SK-N-SH treated with all-trans-retinoic acid at 6 μM for 48 hours (cell line): ENCODE measurements around the gene SMYD2.

ENCODE experiments used
- ARNTL ChIP-seq: fragments of 450-650 bp; formaldehyde crosslinking; IDR thresholded peaks from 2 replicates; pipeline ENCODE4 v1.5.0; 2020; ENCODE audit warnings: low read depth, mild to moderate bottlenecking, moderate library complexity, borderline replicate concordance
- BACH2 ChIP-seq: fragments of 250-450 bp; sonication (Bioruptor Pico); IDR thresholded peaks from 2 replicates; pipeline ENCODE4 v1.9.0; 2021; ENCODE audit warnings: mild to moderate bottlenecking, borderline replicate concordance
- ESRRG ChIP-seq: fragments of 250-450 bp; sonication (Bioruptor Pico); IDR thresholded peaks from 2 replicates; pipeline ENCODE4 v1.6.1; 2021; ENCODE audit warnings: mild to moderate bottlenecking
- RARB ChIP-seq: fragments of 250-450 bp; sonication (Bioruptor Pico); IDR thresholded peaks from 2 replicates; pipeline ENCODE4 v1.8.0; 2021; ENCODE audit warnings: mild to moderate bottlenecking, moderate library complexity
- SNAI2 ChIP-seq: fragments of 250-450 bp; sonication (Bioruptor Pico); IDR thresholded peaks from 2 replicates; pipeline ENCODE4 v1.5.0; 2020; ENCODE audit warnings: mild to moderate bottlenecking, moderate library complexity
- TOX ChIP-seq: fragments of 250-450 bp; sonication (Bioruptor Pico); IDR thresholded peaks from 2 replicates; pipeline ENCODE4 v1.8.0; 2021; ENCODE audit warnings: mild to moderate bottlenecking, moderate library complexity, borderline replicate concordance
- ZFP3 ChIP-seq: fragments of 250-450 bp; sonication (Bioruptor Pico); IDR thresholded peaks from 2 replicates; pipeline ENCODE4 v1.5.0; 2020; ENCODE audit warnings: mild to moderate bottlenecking, moderate library complexity
- ZFP30 ChIP-seq: fragments of 450-650 bp; formaldehyde crosslinking; IDR thresholded peaks from 2 replicates; pipeline ENCODE4 v1.5.0; 2022; ENCODE audit warnings: mild to moderate bottlenecking, moderate library complexity
- ZNF70 ChIP-seq: fragments of 450-650 bp; formaldehyde crosslinking; IDR thresholded peaks from 2 replicates; pipeline ENCODE4 v1.5.0; 2020; ENCODE audit warnings: mild to moderate bottlenecking, moderate library complexity
- TF ChIP-seq, protein P1 (sequence below): fragments of 250-450 bp; sonication (Bioruptor Pico); IDR thresholded peaks from 2 replicates; pipeline ENCODE4 v1.5.1; 2020; ENCODE audit warnings: low read depth, mild to moderate bottlenecking, moderate library complexity
- TF ChIP-seq, protein P2 (sequence below): fragments of 250-450 bp; sonication (Bioruptor Pico); IDR thresholded peaks from 2 replicates; pipeline ENCODE4 v1.8.0; 2020; ENCODE audit warnings: mild to moderate bottlenecking, moderate library complexity, borderline replicate concordance

GRCh38 chr1:214290424-214291037 is 9.6 kb downstream of the SMYD2 start:
- no peak for TF ChIP-seq ZFP3 (CRISPR knock-in tag)
- TF ChIP-seq ZFP30 (CRISPR knock-in tag): no peak
- TF ChIP-seq, protein P1, sequence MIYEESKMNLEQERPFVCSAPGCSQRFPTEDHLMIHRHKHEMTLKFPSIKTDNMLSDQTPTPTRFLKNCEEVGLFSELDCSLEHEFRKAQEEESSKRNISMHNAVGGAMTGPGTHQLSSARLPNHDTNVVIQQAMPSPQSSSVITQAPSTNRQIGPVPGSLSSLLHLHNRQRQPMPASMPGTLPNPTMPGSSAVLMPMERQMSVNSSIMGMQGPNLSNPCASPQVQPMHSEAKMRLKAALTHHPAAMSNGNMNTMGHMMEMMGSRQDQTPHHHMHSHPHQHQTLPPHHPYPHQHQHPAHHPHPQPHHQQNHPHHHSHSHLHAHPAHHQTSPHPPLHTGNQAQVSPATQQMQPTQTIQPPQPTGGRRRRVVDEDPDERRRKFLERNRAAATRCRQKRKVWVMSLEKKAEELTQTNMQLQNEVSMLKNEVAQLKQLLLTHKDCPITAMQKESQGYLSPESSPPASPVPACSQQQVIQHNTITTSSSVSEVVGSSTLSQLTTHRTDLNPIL: no peak
- no peak for TF ChIP-seq BACH2 (CRISPR knock-in tag)
- TF ChIP-seq ARNTL (CRISPR knock-in tag): no peak
- no peak for TF ChIP-seq ZNF70 (CRISPR knock-in tag)
- TF ChIP-seq, protein P2, sequence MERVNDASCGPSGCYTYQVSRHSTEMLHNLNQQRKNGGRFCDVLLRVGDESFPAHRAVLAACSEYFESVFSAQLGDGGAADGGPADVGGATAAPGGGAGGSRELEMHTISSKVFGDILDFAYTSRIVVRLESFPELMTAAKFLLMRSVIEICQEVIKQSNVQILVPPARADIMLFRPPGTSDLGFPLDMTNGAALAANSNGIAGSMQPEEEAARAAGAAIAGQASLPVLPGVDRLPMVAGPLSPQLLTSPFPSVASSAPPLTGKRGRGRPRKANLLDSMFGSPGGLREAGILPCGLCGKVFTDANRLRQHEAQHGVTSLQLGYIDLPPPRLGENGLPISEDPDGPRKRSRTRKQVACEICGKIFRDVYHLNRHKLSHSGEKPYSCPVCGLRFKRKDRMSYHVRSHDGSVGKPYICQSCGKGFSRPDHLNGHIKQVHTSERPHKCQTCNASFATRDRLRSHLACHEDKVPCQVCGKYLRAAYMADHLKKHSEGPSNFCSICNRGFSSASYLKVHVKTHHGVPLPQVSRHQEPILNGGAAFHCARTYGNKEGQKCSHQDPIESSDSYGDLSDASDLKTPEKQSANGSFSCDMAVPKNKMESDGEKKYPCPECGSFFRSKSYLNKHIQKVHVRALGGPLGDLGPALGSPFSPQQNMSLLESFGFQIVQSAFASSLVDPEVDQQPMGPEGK (CRISPR knock-in tag): no peak
- TF ChIP-seq ESRRG (CRISPR knock-in tag): no peak
- TF ChIP-seq SNAI2 (CRISPR knock-in tag): no peak
- no peak for TF ChIP-seq RARB (CRISPR knock-in tag)
- TF ChIP-seq TOX: no peak
